K562 (cell line): Measurements from ENCODE around the gene EHD2. TPM values are rescaled to one million over a fixed set of nuclear protein-coding genes. Genes with fewer than 3 reads are reported as not detected.

Source experiments
- AFF4 ChIP-seq: sonication (generic); formaldehyde crosslinking; IDR thresholded peaks from 2 replicates; pipeline ENCODE4 v1.8.0; 2023; ENCODE audit warnings: mild to moderate bottlenecking, missing genetic modification reagents
- CEBPB ChIP-seq: fragments of 450-650 bp; IDR thresholded peaks from 2 replicates; pipeline ENCODE4 v1.6.1; 2016; ENCODE audit warnings: missing genetic modification characterization, missing compliant biosample characterization
- GMEB1 ChIP-seq: fragments of 250-450 bp; sonication (Bioruptor Pico); IDR thresholded peaks from 2 replicates; pipeline ENCODE4 v1.4.0; 2020; ENCODE audit warnings: mild to moderate bottlenecking
- ILK ChIP-seq: fragments of 450-650 bp; IDR thresholded peaks from 2 replicates; pipeline ENCODE4 v1.6.1; 2016; ENCODE audit warnings: missing genetic modification characterization, low read depth, mild to moderate bottlenecking, missing compliant biosample characterization, moderate library complexity, borderline replicate concordance
- MAFF ChIP-seq: IDR thresholded peaks from 2 replicates; pipeline ENCODE4 v1.6.1; 2012; ENCODE audit warnings: low read length, improper control_type of control experiment
- MITF ChIP-seq: IDR thresholded peaks from 2 replicates; pipeline ENCODE4 v1.6.1; 2014; ENCODE audit warnings: antibody characterized with exemption
- PML ChIP-seq: IDR thresholded peaks from 2 replicates; pipeline ENCODE4 v1.6.1; 2012; ENCODE audit warnings: low read length, inconsistent platforms
- POLR2G ChIP-seq: fragments of 200-400 bp; formaldehyde crosslinking; IDR thresholded peaks from 2 replicates; pipeline ENCODE4 v1.6.1; 2017; ENCODE audit warnings: low read depth, mild to moderate bottlenecking, antibody characterized with exemption, low read length, moderate library complexity
- POU5F1 ChIP-seq: fragments of 150-350 bp; IDR thresholded peaks from 2 replicates; pipeline ENCODE4 v1.6.1; 2014; ENCODE audit warnings: borderline replicate concordance, low read length, low read depth, mild to moderate bottlenecking; ENCODE audit not compliant: partially characterized antibody
- RB1 ChIP-seq: fragments of 450-650 bp; IDR thresholded peaks from 2 replicates; pipeline ENCODE4 v1.6.1; 2017; ENCODE audit warnings: low read depth, mild to moderate bottlenecking
- RFX1 ChIP-seq: fragments of 450-650 bp; IDR thresholded peaks from 2 replicates; pipeline ENCODE4 v1.6.1; 2016; ENCODE audit warnings: mild to moderate bottlenecking, moderate library complexity
- RNF2 ChIP-seq: sonication (generic); IDR thresholded peaks from 2 replicates; pipeline ENCODE4 v1.6.1; 2016
- SFPQ ChIP-seq: fragments of 200-400 bp; formaldehyde crosslinking; IDR thresholded peaks from 2 replicates; pipeline ENCODE4 v1.6.1; 2017; ENCODE audit warnings: mild to moderate bottlenecking, low read depth, low read length, moderate library complexity
- SIN3B ChIP-seq: fragments of 450-650 bp; IDR thresholded peaks from 2 replicates; pipeline ENCODE4 v1.6.1; 2017; ENCODE audit warnings: low read depth, mild to moderate bottlenecking, moderate library complexity
- TBP ChIP-seq: optimal IDR thresholded peaks from 2 replicates; pipeline ENCODE3; 2011; ENCODE audit warnings: low read depth, low read length, improper control_type of control experiment
- TCFL5 ChIP-seq: fragments of 250-450 bp; sonication (Bioruptor Pico); conservative IDR thresholded peaks from 2 replicates; pipeline ENCODE4 v1.6.1; 2021; ENCODE audit warnings: mild to moderate bottlenecking, moderate library complexity, matching md5 sums
- ZBED1 ChIP-seq: IDR thresholded peaks from 2 replicates; pipeline ENCODE4 v1.6.1; 2014
- ZBTB34 ChIP-seq: fragments of 250-450 bp; sonication (Bioruptor Pico); IDR thresholded peaks from 2 replicates; pipeline ENCODE4 v1.8.0; 2021; ENCODE audit warnings: mild to moderate bottlenecking, moderate library complexity
- polyA plus RNA-seq, 8 experiments: library from polyadenylated mRNA; depleted of rRNA in 4 of 8; stranded (reverse) in 5 of 8; unstranded in 3 of 8; fragments of >200 nt; fragmentation: Nextera tagmentation in 2 of 8; fragmentation: Illumina TruSeq in 1 of 8; extraction: Ambion mirVana in 2 of 8; extraction: Trizol in 1 of 8; gene quantifications; 2 replicates each; pipeline versions ENCODE4 v1.2.1 to v1.2.3, GENCODE V29; 2011 to 2014; ENCODE audit warnings: inconsistent platforms in 1 of 8, missing spikeins in 1 of 8
- total RNA-seq, 7 experiments: library from RNA; depleted of rRNA in 6 of 7; stranded (reverse); fragments of >200 nt in 6 of 7; fragmentation: Illumina TruSeq in 2 of 7; extraction: Trizol in 2 of 7; gene quantifications; 2 replicates each; pipeline versions ENCODE4 v1.2.1 to v1.2.3, GENCODE V29; 2011 to 2021; ENCODE audit warnings: low replicate concordance in 1 of 7

The EHD2 gene
- total and polyA plus RNA-seq, 9 of the 15 experiments (the other 6 are each of a cell fraction or from before 2014, with no cell fraction given) = 1.7 to 32.2 (median 3.0) TPM

GRCh38 chr19:47663911-47664771, 49.1 kb upstream of the EHD2 start (continued):
- TF ChIP-seq ZBTB34 (no peak), POU5F1 (no peak), GMEB1 (no peak), TBP (no peak), RB1 (0 out of 2 replicates have a peak, but pooled peaks have one; percentile 9), PML (no peak), MAFF (peak; percentile 48; the same call in 1 of the 2 replicates), RNF2 (no peak), TCFL5 (CRISPR knock-in tag) (no peak), SFPQ (no peak), POLR2G (no peak), SIN3B (no peak), MITF (no peak), RFX1 (no peak), ILK (no peak), ZBED1 (no peak), AFF4 (CRISPR knock-in tag) (no peak), CEBPB (peak; percentile 97)
